Measurements from ENCODE around the gene USP36. TPM values are rescaled to one million over a fixed set of nuclear protein-coding genes. Genes with fewer than 3 reads are reported as not detected.

Gene USP36
- total RNA-seq, 1 donor from 2014 or later: 54.1 TPM

GRCh38 chr17:78771758-78772382 is 68.7 kb downstream of the USP36 start:
- no peak for DNase-seq (ENCODE audit: low spot score, unreplicated experiment)
- H3K4me1 Mint-ChIP-seq (ENCODE audit: low read depth): peaks cover 7% of the 10 kb centered on the region
- H3K36me3 Mint-ChIP-seq (ENCODE audit: insufficient read depth): no peaks in the 10 kb centered on the region
- H3K27me3 Mint-ChIP-seq: no peaks in the 10 kb centered on the region
- no peaks in the 10 kb centered on the region for H3K9me3 Mint-ChIP-seq (ENCODE audit: low read depth)
- H3K27ac Mint-ChIP-seq: no peak overlapping the region
- no peak overlapping the region for H3K4me3 Mint-ChIP-seq (ENCODE audit: low read depth)
- TF ChIP-seq CTCF (IDR thresholded peaks at IDR 0.05; ENCODE audit: unreplicated experiment): no peak

- Mint-ChIP-seq H3K9me3 (ENCODE audit: low read depth) (no peaks in the 10 kb centered on the region), H3K36me3 (ENCODE audit: insufficient read depth) (no peaks in the 10 kb centered on the region), H3K4me1 (ENCODE audit: low read depth) (peaks cover 7% of the 10 kb centered on the region), H3K27me3 (no peaks in the 10 kb centered on the region), H3K27ac (no peak overlapping the region), H3K4me3 (ENCODE audit: low read depth) (no peak overlapping the region)
- no peak for TF ChIP-seq CTCF (IDR thresholded peaks at IDR 0.05; ENCODE audit: unreplicated experiment)
- no peak for DNase-seq (ENCODE audit: low spot score, unreplicated experiment)
Observed at GRCh38 chr17:78769196-78769773, 71.3 kb downstream of the USP36 start.

GRCh38 chr17:78767806-78768205 is 72.8 kb downstream of the USP36 start:
- no peak overlapping the region for H3K27ac Mint-ChIP-seq
- no peaks in the 10 kb centered on the region for H3K36me3 Mint-ChIP-seq (ENCODE audit: insufficient read depth)
- DNase-seq (ENCODE audit: low spot score, unreplicated experiment): no peak
- TF ChIP-seq CTCF (IDR thresholded peaks at IDR 0.05; ENCODE audit: unreplicated experiment): no peak
- H3K27me3 Mint-ChIP-seq: no peaks in the 10 kb centered on the region
- H3K4me3 Mint-ChIP-seq (ENCODE audit: low read depth): no peak overlapping the region
- H3K4me1 Mint-ChIP-seq (ENCODE audit: low read depth): peaks cover 8% of the 10 kb centered on the region
- no peaks in the 10 kb centered on the region for H3K9me3 Mint-ChIP-seq (ENCODE audit: low read depth)

GRCh38 chr17:78766743-78767294 is 73.8 kb downstream of the USP36 start:
- DNase-seq (ENCODE audit: low spot score, unreplicated experiment): no peak
- Mint-ChIP-seq H3K4me1 (ENCODE audit: low read depth) (peaks cover 11% of the 10 kb centered on the region), H3K27me3 (no peaks in the 10 kb centered on the region), H3K27ac (no peak overlapping the region), H3K36me3 (ENCODE audit: insufficient read depth) (no peaks in the 10 kb centered on the region), H3K9me3 (ENCODE audit: low read depth) (no peaks in the 10 kb centered on the region), H3K4me3 (ENCODE audit: low read depth) (no peak overlapping the region)
- no peak for TF ChIP-seq CTCF (IDR thresholded peaks at IDR 0.05; ENCODE audit: unreplicated experiment)

GRCh38 chr17:78766225-78766624 is 74.4 kb downstream of the USP36 start:
- Mint-ChIP-seq H3K9me3 (ENCODE audit: low read depth) (no peaks in the 10 kb centered on the region), H3K4me1 (ENCODE audit: low read depth) (peaks cover 11% of the 10 kb centered on the region), H3K27me3 (no peaks in the 10 kb centered on the region)

More at GRCh38 chr17:78766225-78766624, 74.4 kb downstream of the USP36 start:
- no peak for DNase-seq (ENCODE audit: low spot score, unreplicated experiment)
- no peaks in the 10 kb centered on the region for H3K36me3 Mint-ChIP-seq (ENCODE audit: insufficient read depth)
- no peak overlapping the region for H3K27ac Mint-ChIP-seq
- no peak for TF ChIP-seq CTCF (IDR thresholded peaks at IDR 0.05; ENCODE audit: unreplicated experiment)
- H3K4me3 Mint-ChIP-seq (ENCODE audit: low read depth): no peak overlapping the region
